Measurements from ENCODE around the gene ZNF784.
"Not testable (repeated sequence)": the region's sequence is repeated elsewhere in the genome, so short reads cannot be mapped to it uniquely, and the experiment has no call there.

Gene ZNF784

GRCh38 chr19:55576746-55577145 is 47.6 kb downstream of the ZNF784 start:
- H3K4me3 Mint-ChIP-seq, result no peak overlapping the region
- H3K9me3 Mint-ChIP-seq, result no peaks in the 10 kb centered on the region
- ATAC-seq (replicated peaks; ENCODE audit: extremely low read depth, poor library complexity, severe bottlenecking) (no peak), DNase-seq (ENCODE audit: low spot score in 2 of 2) (no peak)
- peaks cover 14% of the 10 kb centered on the region for H3K36me3 Mint-ChIP-seq (ENCODE audit: insufficient read depth)
- no peak overlapping the region for H3K27ac Mint-ChIP-seq (ENCODE audit: low read depth)
- no peaks in the 10 kb centered on the region for H3K27me3 Mint-ChIP-seq
- H3K4me1 Mint-ChIP-seq, result peaks cover 20% of the 10 kb centered on the region

- DNase-seq (ENCODE audit: low spot score in 2 of 2); H3K27me3 Mint-ChIP-seq; H3K36me3 Mint-ChIP-seq (ENCODE audit: insufficient read depth); ATAC-seq (replicated peaks; ENCODE audit: extremely low read depth, poor library complexity, severe bottlenecking); H3K4me3 Mint-ChIP-seq; H3K4me1 Mint-ChIP-seq; H3K27ac Mint-ChIP-seq (ENCODE audit: low read depth); H3K9me3 Mint-ChIP-seq: not testable (repeated sequence)
These were observed 50.4 kb downstream of the ZNF784 start for GRCh38 chr19:55573929-55574328.
